Measurements from ENCODE around the gene CDH23. TPM values are rescaled to one million over a fixed set of nuclear protein-coding genes. Genes with fewer than 3 reads are reported as not detected.

Gene CDH23
- total RNA-seq, 1 donor from 2014 or later = not detected

GRCh38 chr10:71442000-71442399, 45.3 kb downstream of the CDH23 start:
- no peaks in the 10 kb centered on the region for H3K36me3 ChIP-seq (ENCODE audit: control insufficient read depth, insufficient read depth, low read length)
- H3K27me3 ChIP-seq (ENCODE audit: control insufficient read depth, insufficient read depth, low read length) = peaks cover 7% of the 10 kb centered on the region
- no peak for DNase-seq (ENCODE audit: low read depth)
- no peak overlapping the region for H3K4me3 ChIP-seq (ENCODE audit: low read depth, low read length)
- FAIRE-seq = no peak
- TF ChIP-seq CTCF (IDR thresholded peaks at IDR 0.05; ENCODE audit: insufficient read depth, low read length, severe bottlenecking) = no peak

GRCh38 chr10:71442859-71443570, 46.3 kb downstream of the CDH23 start:
- no peak for DNase-seq (ENCODE audit: low read depth)
- H3K36me3 ChIP-seq (ENCODE audit: control insufficient read depth, insufficient read depth, low read length) = no peaks in the 10 kb centered on the region
- peaks cover 7% of the 10 kb centered on the region for H3K27me3 ChIP-seq (ENCODE audit: control insufficient read depth, insufficient read depth, low read length)
- H3K4me3 ChIP-seq (ENCODE audit: low read depth, low read length) = no peak overlapping the region
- no peak for TF ChIP-seq CTCF (IDR thresholded peaks at IDR 0.05; ENCODE audit: insufficient read depth, low read length, severe bottlenecking)
- no peak for FAIRE-seq

GRCh38 chr10:71443676-71444075, 47.0 kb downstream of the CDH23 start:
- FAIRE-seq = no peak
- H3K4me3 ChIP-seq (ENCODE audit: low read depth, low read length) = no peak overlapping the region

DNA sequence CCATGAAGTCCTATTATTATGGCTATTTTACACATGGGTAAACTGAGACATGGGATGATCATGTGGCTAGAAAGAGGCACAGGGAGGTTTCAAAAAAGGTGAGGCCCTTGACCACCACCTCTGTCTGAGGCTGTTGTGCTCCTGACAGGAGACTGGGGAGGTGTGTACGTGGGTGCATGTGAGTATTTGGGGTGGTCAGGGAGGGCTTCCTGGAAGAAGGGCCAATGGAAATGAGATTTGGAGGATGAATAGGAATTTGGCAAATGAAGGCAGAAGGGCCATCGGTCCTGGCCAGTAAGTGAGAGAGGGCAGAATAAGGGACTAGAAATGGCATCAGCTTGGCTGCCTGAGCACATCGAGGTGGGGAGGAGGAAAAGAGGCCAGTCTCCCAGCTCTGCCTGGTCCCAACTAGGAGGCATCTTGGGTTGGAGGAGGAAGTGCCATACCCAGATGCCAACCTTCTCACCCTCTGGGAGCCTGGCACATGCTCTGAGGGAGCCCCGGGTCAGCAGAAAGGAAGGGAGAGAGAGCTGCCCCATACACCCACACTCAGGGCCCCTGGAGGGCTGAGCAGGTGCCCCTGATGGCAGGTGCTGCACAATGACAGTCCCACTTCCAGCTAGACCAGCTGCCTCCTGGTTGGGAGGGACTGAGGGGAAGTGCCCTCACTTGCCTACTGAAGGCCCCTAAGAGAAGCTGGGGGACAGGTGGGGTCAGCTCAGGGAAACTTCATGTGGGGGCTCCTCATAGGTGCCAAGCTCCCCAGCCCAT, 47.7 kb downstream of the CDH23 start:
- FAIRE-seq = no peak
- H3K36me3 ChIP-seq (ENCODE audit: control insufficient read depth, insufficient read depth, low read length) = no peaks in the 10 kb centered on the region
- no peak for DNase-seq (ENCODE audit: low read depth)
- peaks cover 4% of the 10 kb centered on the region for H3K27me3 ChIP-seq (ENCODE audit: control insufficient read depth, insufficient read depth, low read length)
- H3K4me3 ChIP-seq (ENCODE audit: low read depth, low read length) = no peak overlapping the region
- TF ChIP-seq CTCF (IDR thresholded peaks at IDR 0.05; ENCODE audit: insufficient read depth, low read length, severe bottlenecking) = no peak

More at GRCh38 chr10:71443676-71444075, 47.0 kb downstream of the CDH23 start:
- DNase-seq (ENCODE audit: low read depth) = no peak
- Histone ChIP-seq H3K27me3 (ENCODE audit: control insufficient read depth, insufficient read depth, low read length) (peaks cover 5% of the 10 kb centered on the region), H3K36me3 (ENCODE audit: control insufficient read depth, insufficient read depth, low read length) (no peaks in the 10 kb centered on the region)
- no peak for TF ChIP-seq CTCF (IDR thresholded peaks at IDR 0.05; ENCODE audit: insufficient read depth, low read length, severe bottlenecking)

DNA sequence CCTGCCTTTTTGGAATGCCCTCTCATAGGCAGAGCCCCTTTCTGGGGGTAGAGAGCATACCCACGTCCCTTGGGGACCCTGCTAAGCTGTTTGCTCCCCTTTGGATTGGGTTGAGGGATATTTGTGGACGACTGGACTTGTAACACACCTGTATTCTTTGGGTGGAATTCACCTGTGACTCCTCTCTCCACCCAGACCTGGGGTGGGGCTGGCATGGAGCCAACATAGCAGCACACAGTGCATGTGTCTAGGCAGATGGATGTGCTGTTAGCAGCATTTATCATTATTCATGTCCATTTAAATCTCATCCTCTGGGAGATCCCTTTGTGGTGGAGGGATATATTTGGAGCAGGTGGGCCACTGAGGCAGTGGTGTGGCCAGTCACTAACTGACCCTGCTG, 51.0 kb downstream of the CDH23 start:
- Histone ChIP-seq H3K36me3 (ENCODE audit: control insufficient read depth, insufficient read depth, low read length) (no peaks in the 10 kb centered on the region), H3K27me3 (ENCODE audit: control insufficient read depth, insufficient read depth, low read length) (peaks cover 6% of the 10 kb centered on the region), H3K4me3 (ENCODE audit: low read depth, low read length) (no peak overlapping the region)
- TF ChIP-seq CTCF (IDR thresholded peaks at IDR 0.05; ENCODE audit: insufficient read depth, low read length, severe bottlenecking) = no peak
- FAIRE-seq = peak; percentile 43
- DNase-seq (ENCODE audit: low read depth) = no peak
